Esophagus muscularis mucosa (tissue), 4 donors: ENCODE measurements around the gene STIP1. TPM values are rescaled to one million over a fixed set of nuclear protein-coding genes. Genes with fewer than 3 reads are reported as not detected.

Experiments
- DNase-seq: peaks from one replicate; pipeline ENCODE4 v3.0.0-alpha.2; 2017; ENCODE audit errors: extremely low spot score
- H3K27ac ChIP-seq, 4 donors: fragments of 200-600 bp; sonication (generic); replicated peaks in 1 of 4; 1 replicate in 3 of 4; 2 replicates in 1 of 4; pipeline ENCODE4 v1.5.1; 2016 to 2019; ENCODE audit warnings: mild to moderate bottlenecking in 1 of 4
- H3K27me3 ChIP-seq, 4 donors: fragments of 200-600 bp; sonication (generic); one replicate each; pipeline versions ENCODE4 v1.5.1 to v1.6.0; 2016 to 2019
- H3K36me3 ChIP-seq, 4 donors: fragments of 200-600 bp; sonication (generic); one replicate each; pipeline ENCODE4 v1.5.1; 2016 to 2019
- H3K4me1 ChIP-seq, 4 donors: fragments of 200-600 bp; sonication (generic); one replicate each; pipeline ENCODE4 v1.5.1; 2016 to 2019
- H3K4me3 ChIP-seq, 4 donors: fragments of 200-600 bp; sonication (generic); 1 replicate in 2 of 4; 2 replicates in 2 of 4; pipeline ENCODE4 v1.5.1; 2016 to 2019; ENCODE audit warnings: mild to moderate bottlenecking in 4 of 4, moderate library complexity in 1 of 4
- H3K9me3 ChIP-seq, 4 donors: fragments of 200-600 bp; sonication (generic); 1 replicate in 3 of 4; 2 replicates in 1 of 4; pipeline ENCODE4 v1.5.1; 2016 to 2019
- CTCF ChIP-seq, 3 experiments: fragments of 200-600 bp in 2 of 3; fragments of 450-650 bp in 1 of 3; sonication (generic) in 2 of 3; IDR thresholded peaks; one replicate each; pipeline ENCODE4 v1.5.1; 2017 to 2019; ENCODE audit warnings: antibody characterized with exemption in 3 of 3, mild to moderate bottlenecking in 2 of 3, moderate library complexity in 1 of 3
- EP300 ChIP-seq: sonication (generic); formaldehyde crosslinking; IDR thresholded peaks from one replicate; pipeline ENCODE4 v1.6.1; 2017; ENCODE audit warnings: antibody characterized with exemption
- POLR2A ChIP-seq: fragments of 450-650 bp; IDR thresholded peaks from one replicate; pipeline ENCODE4 v1.6.1; 2017; ENCODE audit warnings: antibody characterized with exemption, moderate library complexity, mild to moderate bottlenecking, low read depth
- POLR2AphosphoS5 ChIP-seq, 2 donors: sonication (generic); formaldehyde crosslinking; IDR thresholded peaks; one replicate each; pipeline ENCODE4 v1.6.1; 2017; ENCODE audit warnings: antibody characterized with exemption in 2 of 2
- WGBS: methylation state at CpG from one replicate; pipeline ENCODE4 v1.1.5; 2018; 5-methylcytosine and 5-hydroxymethylcytosine counted together
- intact Hi-C: fragments of 100-400 bp; cut with DNase I; formaldehyde crosslinking; loops from one replicate; pipeline ENCODE4 v1.15.1; 2023
- total RNA-seq, 4 donors: library from RNA; depleted of rRNA; stranded (reverse); fragments of >200 nt; gene quantifications; one replicate each; pipeline versions ENCODE4 v1.1.0 to v1.2.1, GENCODE V29; 2016

Gene STIP1
- total RNA-seq, 4 donors from 2014 or later, result 82.2 to 116 (median 101) TPM

GRCh38 chr11:64183890-64184289 lies 2.1 kb upstream of the STIP1 start:
- TF ChIP-seq POLR2AphosphoS5 (IDR thresholded peaks at IDR 0.05) (no peak), EP300 (no peak), POLR2A (no peak), CTCF (IDR thresholded peaks at IDR 0.05) (no peak)
- no peaks in the 10 kb centered on the region for H3K9me3 ChIP-seq
- no peak for DNase-seq
- H3K4me3 ChIP-seq, result no peak overlapping the region
- 90% methylated on average over 7 of the region's 7 CpGs for WGBS
- peaks cover 0 to 4% (median 0%) of the 10 kb centered on the region in 4 donors for H3K27me3 ChIP-seq
- intact Hi-C loops, result no loop called here
- H3K4me1 ChIP-seq, result peaks cover 39 to 53% (median 46%) of the 10 kb centered on the region in 4 donors
- peak overlapping the region in 3 of 4 donors; percentile 88 to 96 (median 96) for H3K27ac ChIP-seq
- H3K36me3 ChIP-seq, result peaks cover 0 to 4% (median 2%) of the 10 kb centered on the region in 4 donors

GRCh38 chr11:64185175-64185692 lies 737 bp upstream of the STIP1 start:
- intact Hi-C loops, result loop anchor here (5.0 kb wide), 1 partner anchor 42 kb away; the partner anchor contains the start of genes NUDT22 and TRPT1
- WGBS, result 1% methylated on average over 22 of the region's 52 CpGs
- H3K4me3 ChIP-seq, result peak overlapping the region in 2 of 4 donors; percentile 72 to 80
- peak overlapping the region in 3 of 4 donors; percentile 88 to 96 (median 96) for H3K27ac ChIP-seq
- DNase-seq, result peak; percentile 98
- no peaks in the 10 kb centered on the region for H3K9me3 ChIP-seq
- TF ChIP-seq POLR2AphosphoS5 (IDR thresholded peaks at IDR 0.05), result peak; percentile 90 to 98
- TF ChIP-seq EP300, result no peak
- peak; percentile 95 for TF ChIP-seq POLR2A
- peak; percentile 26 to 55 (median 48) for TF ChIP-seq CTCF (IDR thresholded peaks at IDR 0.05)
- H3K36me3 ChIP-seq, result peaks cover 0 to 13% (median 6%) of the 10 kb centered on the region in 4 donors
- peaks cover 45 to 52% (median 48%) of the 10 kb centered on the region in 4 donors for H3K4me1 ChIP-seq
- H3K27me3 ChIP-seq, result peaks cover 0 to 4% (median 0%) of the 10 kb centered on the region in 4 donors

GRCh38 chr11:64186492-64187165 lies 658 bp downstream of the STIP1 start:
- WGBS, result 1% methylated on average over 20 of the region's 48 CpGs
- H3K4me1 ChIP-seq, result peaks cover 33 to 47% (median 37%) of the 10 kb centered on the region in 4 donors
- H3K27me3 ChIP-seq, result peaks cover 0 to 4% (median 0%) of the 10 kb centered on the region in 4 donors
- no peaks in the 10 kb centered on the region for H3K9me3 ChIP-seq
- no peak overlapping the region for H3K27ac ChIP-seq
- TF ChIP-seq CTCF (IDR thresholded peaks at IDR 0.05) (no peak), EP300 (no peak), POLR2A (no peak), POLR2AphosphoS5 (IDR thresholded peaks at IDR 0.05) (no peak)
- peaks cover 0 to 24% (median 7%) of the 10 kb centered on the region in 4 donors for H3K36me3 ChIP-seq
- no peak for DNase-seq
- no peak overlapping the region for H3K4me3 ChIP-seq
- intact Hi-C loops, result loop anchor here (5.0 kb wide), 1 partner anchor 41 kb away; the partner anchor contains the start of genes NUDT22 and TRPT1

- no peak for TF ChIP-seq POLR2AphosphoS5 (IDR thresholded peaks at IDR 0.05)
- no peak for TF ChIP-seq CTCF (IDR thresholded peaks at IDR 0.05)
- no peak for TF ChIP-seq EP300
- no peak for TF ChIP-seq POLR2A
- DNase-seq, result no peak
- peaks cover 44 to 76% (median 57%) of the 10 kb centered on the region in 4 donors for H3K36me3 ChIP-seq
These were observed 6.5 kb downstream of the STIP1 start for GRCh38 chr11:64192434-64192833.

More at GRCh38 chr11:64192434-64192833, 6.5 kb downstream of the STIP1 start:
- no peaks in the 10 kb centered on the region for H3K27me3 ChIP-seq
- H3K9me3 ChIP-seq, result no peaks in the 10 kb centered on the region
- intact Hi-C loops, result no loop called here
- H3K4me3 ChIP-seq, result no peak overlapping the region
- H3K27ac ChIP-seq, result no peak overlapping the region
- peaks cover 0 to 20% (median 7%) of the 10 kb centered on the region in 4 donors for H3K4me1 ChIP-seq
- 89% methylated on average over 4 of the region's 5 CpGs for WGBS
